GM12801 (cell line): ENCODE data around the gene BRD1.

Experiments used
- TF ChIP-seq, protein P1 (sequence below): IDR thresholded peaks from one replicate; pipeline ENCODE4 v1.5.1; 2011; ENCODE audit warnings: control low read depth; ENCODE audit not compliant: insufficient read length; ENCODE audit errors: extremely low read depth

BRD1 gene

DNA sequence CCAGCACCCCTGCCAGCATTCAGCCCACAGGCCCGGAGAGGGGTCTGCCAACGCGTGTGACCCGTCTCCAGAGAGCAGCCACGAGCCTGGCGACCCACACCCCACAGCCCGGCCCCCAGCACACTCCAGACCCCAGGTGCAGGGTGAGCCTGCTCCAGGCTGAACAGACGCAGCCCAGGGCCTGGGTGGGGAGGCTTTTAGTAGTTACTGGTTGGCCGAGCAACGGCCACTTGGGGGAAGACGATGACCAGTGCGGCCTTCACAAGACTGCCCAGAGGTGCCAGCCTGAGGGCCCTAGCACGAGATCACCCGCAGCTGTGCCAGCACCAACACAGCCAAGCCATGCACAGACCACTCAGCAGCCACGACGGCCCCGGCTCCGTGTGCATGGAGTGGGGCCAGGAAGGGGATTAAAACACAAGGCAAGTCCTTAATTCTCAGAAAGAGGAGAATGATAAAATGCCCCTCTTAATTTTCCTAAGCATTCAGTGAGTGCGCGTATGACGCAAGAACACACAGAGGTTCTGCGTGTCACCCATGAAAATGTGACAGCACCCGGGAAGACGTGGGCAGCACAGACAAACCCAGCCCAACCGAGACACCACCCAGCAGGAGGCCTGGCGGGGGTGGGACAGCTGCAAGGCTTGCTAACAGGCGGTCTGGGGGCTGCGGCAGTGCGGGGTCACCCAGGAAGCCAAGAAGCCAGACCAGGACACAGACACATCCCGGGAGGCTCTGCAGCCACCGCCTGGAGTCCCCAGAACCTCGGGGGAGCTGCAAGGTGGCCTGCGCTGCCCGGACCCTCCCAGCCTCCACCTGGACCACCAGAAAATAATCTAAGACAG lies 47.6 kb downstream of the BRD1 start:
- TF ChIP-seq, protein P1, sequence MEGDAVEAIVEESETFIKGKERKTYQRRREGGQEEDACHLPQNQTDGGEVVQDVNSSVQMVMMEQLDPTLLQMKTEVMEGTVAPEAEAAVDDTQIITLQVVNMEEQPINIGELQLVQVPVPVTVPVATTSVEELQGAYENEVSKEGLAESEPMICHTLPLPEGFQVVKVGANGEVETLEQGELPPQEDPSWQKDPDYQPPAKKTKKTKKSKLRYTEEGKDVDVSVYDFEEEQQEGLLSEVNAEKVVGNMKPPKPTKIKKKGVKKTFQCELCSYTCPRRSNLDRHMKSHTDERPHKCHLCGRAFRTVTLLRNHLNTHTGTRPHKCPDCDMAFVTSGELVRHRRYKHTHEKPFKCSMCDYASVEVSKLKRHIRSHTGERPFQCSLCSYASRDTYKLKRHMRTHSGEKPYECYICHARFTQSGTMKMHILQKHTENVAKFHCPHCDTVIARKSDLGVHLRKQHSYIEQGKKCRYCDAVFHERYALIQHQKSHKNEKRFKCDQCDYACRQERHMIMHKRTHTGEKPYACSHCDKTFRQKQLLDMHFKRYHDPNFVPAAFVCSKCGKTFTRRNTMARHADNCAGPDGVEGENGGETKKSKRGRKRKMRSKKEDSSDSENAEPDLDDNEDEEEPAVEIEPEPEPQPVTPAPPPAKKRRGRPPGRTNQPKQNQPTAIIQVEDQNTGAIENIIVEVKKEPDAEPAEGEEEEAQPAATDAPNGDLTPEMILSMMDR = no peak

GRCh38 chr22:49779211-49779610 lies 48.5 kb downstream of the BRD1 start:
- TF ChIP-seq, protein P1 = no peak

GRCh38 chr22:49777569-49778249 lies 50.0 kb downstream of the BRD1 start:
- TF ChIP-seq, protein P1 = no peak

- TF ChIP-seq, protein P1 = no peak
Measured at GRCh38 chr22:49776891-49777290, 50.8 kb downstream of the BRD1 start.

DNA sequence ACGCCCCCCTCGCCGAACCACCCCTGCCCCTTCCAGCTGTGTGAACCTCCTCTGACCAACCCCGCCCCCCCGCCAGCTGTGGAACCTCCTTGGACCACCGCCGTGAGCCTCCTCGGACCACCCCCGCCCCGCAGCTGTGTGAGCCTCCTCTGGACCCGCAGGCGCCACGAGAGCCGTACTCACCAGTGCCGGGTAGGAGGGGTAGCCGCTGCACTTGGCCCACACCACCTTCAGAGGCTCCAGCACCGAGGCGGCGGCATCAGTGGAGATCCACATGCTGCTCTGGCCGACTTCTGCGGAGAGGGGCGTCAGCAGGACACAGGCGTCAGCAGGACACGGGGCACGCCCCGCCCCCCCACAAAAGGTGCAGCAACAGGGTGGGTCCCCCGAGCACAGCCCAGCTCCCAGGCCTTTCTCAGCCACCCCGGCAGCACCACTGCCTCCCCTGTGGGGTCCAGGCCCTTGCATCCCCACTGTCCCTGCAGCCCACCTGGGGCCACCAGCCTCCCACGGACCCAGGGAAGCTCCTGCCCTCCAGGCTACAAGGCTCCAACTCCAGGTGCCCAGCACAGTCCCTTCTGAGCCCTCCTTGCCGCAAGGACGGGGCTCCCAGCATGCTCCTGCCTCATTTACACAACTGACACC lies 51.7 kb downstream of the BRD1 start:
- TF ChIP-seq, protein P1 = no peak

GRCh38 chr22:49775191-49775866 lies 52.3 kb downstream of the BRD1 start:
- TF ChIP-seq, protein P1 = no peak
